Testis (tissue), 2 donors: ENCODE results near the gene PTMA.

Source experiments
- CTCF ChIP-seq, 3 experiments: fragments of 450-650 bp in 2 of 3; fragments of 200-600 bp in 1 of 3; sonication (generic) in 1 of 3; IDR thresholded peaks; one replicate each; pipeline ENCODE4 v1.5.1; 2016 to 2019; ENCODE audit warnings: antibody characterized with exemption in 3 of 3, mild to moderate bottlenecking in 2 of 3, moderate library complexity in 1 of 3
- POLR2A ChIP-seq: fragments of 450-650 bp; IDR thresholded peaks from one replicate; pipeline ENCODE4 v1.6.1; 2017; ENCODE audit warnings: antibody characterized with exemption, mild to moderate bottlenecking, moderate library complexity

GRCh38 chr2:231667496-231667895 is 40.8 kb upstream of the PTMA start:
- TF ChIP-seq CTCF (IDR thresholded peaks at IDR 0.05) (no peak), POLR2A (no peak)
